ENCODE data around the gene PLEKHG1. TPM values are rescaled to one million over a fixed set of nuclear protein-coding genes. Genes with fewer than 3 reads are reported as not detected.

The PLEKHG1 gene
- polyA plus RNA-seq, 1 experiment = 0.16 TPM

GRCh38 chr6:150606168-150606591 lies 6.5 kb downstream of the PLEKHG1 start:
- no peak for TF ChIP-seq CTCF (IDR thresholded peaks at IDR 0.05; ENCODE audit: low read depth, low read length)
- CTCF ChIA-PET = no interaction called here
- POLR2A ChIA-PET = no interaction called here

GRCh38 chr6:150606647-150607328 lies 7.1 kb downstream of the PLEKHG1 start:
- Histone ChIP-seq H3K27me3 (ENCODE audit: control insufficient read depth, insufficient read depth, low read length) (peaks cover 6% of the 10 kb centered on the region), H3K27ac (ENCODE audit: low read depth, low read length) (no peak overlapping the region), H3K4me3 (ENCODE audit: low read depth, low read length) (no peak overlapping the region), H3K9me3 (ENCODE audit: control insufficient read depth, insufficient read depth, low read length) (no peaks in the 10 kb centered on the region)
- POLR2A ChIA-PET = no interaction called here
- DNase-seq (ENCODE audit: low read depth, low spot score) = no peak
- TF ChIP-seq CTCF (IDR thresholded peaks at IDR 0.05; ENCODE audit: low read depth, low read length) = no peak
- CTCF ChIA-PET = interaction anchor here (0.6 kb wide), 1 partner anchor 1158 kb away, joined by 3 read pairs; no protein-coding TSS in a partner anchor

More at GRCh38 chr6:150606168-150606591, 6.5 kb downstream of the PLEKHG1 start:
- no peak overlapping the region for H3K27ac ChIP-seq (ENCODE audit: low read depth, low read length)
- no peak for DNase-seq (ENCODE audit: low read depth, low spot score)
- no peaks in the 10 kb centered on the region for H3K9me3 ChIP-seq (ENCODE audit: control insufficient read depth, insufficient read depth, low read length)
- H3K27me3 ChIP-seq (ENCODE audit: control insufficient read depth, insufficient read depth, low read length) = peaks cover 12% of the 10 kb centered on the region
- no peak overlapping the region for H3K4me3 ChIP-seq (ENCODE audit: low read depth, low read length)

- Histone ChIP-seq H3K4me3 (ENCODE audit: low read depth, low read length) (no peak overlapping the region), H3K27ac (ENCODE audit: low read depth, low read length) (no peak overlapping the region), H3K9me3 (ENCODE audit: control insufficient read depth, insufficient read depth, low read length) (no peaks in the 10 kb centered on the region), H3K27me3 (ENCODE audit: control insufficient read depth, insufficient read depth, low read length) (peaks cover 6% of the 10 kb centered on the region)
- ChIA-PET CTCF (interaction anchor here (0.6 kb wide), 1 partner anchor 1158 kb away, joined by 3 read pairs; no protein-coding TSS in a partner anchor), POLR2A (no interaction called here)
- no peak for DNase-seq (ENCODE audit: low read depth, low spot score)
- no peak for TF ChIP-seq CTCF (IDR thresholded peaks at IDR 0.05; ENCODE audit: low read depth, low read length)
These were observed 7.6 kb downstream of the PLEKHG1 start for GRCh38 chr6:150607329-150607650.

- no peak overlapping the region for H3K27ac ChIP-seq (ENCODE audit: low read depth, low read length)
- no peak overlapping the region for H3K4me3 ChIP-seq (ENCODE audit: low read depth, low read length)
- no peak for TF ChIP-seq CTCF (IDR thresholded peaks at IDR 0.05; ENCODE audit: low read depth, low read length)
- POLR2A ChIA-PET = no interaction called here
- CTCF ChIA-PET = no interaction called here
- DNase-seq (ENCODE audit: low read depth, low spot score) = no peak
- peaks cover 8% of the 10 kb centered on the region for H3K27me3 ChIP-seq (ENCODE audit: control insufficient read depth, insufficient read depth, low read length)
- H3K9me3 ChIP-seq (ENCODE audit: control insufficient read depth, insufficient read depth, low read length) = no peaks in the 10 kb centered on the region
These were observed 10.9 kb downstream of the PLEKHG1 start for GRCh38 chr6:150610584-150610983.

GRCh38 chr6:150613269-150613668 lies 13.6 kb downstream of the PLEKHG1 start:
- CTCF ChIA-PET = no interaction called here
- DNase-seq (ENCODE audit: low read depth, low spot score) = no peak
- no peaks in the 10 kb centered on the region for H3K9me3 ChIP-seq (ENCODE audit: control insufficient read depth, insufficient read depth, low read length)
- TF ChIP-seq CTCF (IDR thresholded peaks at IDR 0.05; ENCODE audit: low read depth, low read length) = no peak
- H3K27me3 ChIP-seq (ENCODE audit: control insufficient read depth, insufficient read depth, low read length) = peaks cover 2% of the 10 kb centered on the region
- no peak overlapping the region for H3K27ac ChIP-seq (ENCODE audit: low read depth, low read length)
- no peak overlapping the region for H3K4me3 ChIP-seq (ENCODE audit: low read depth, low read length)
- POLR2A ChIA-PET = no interaction called here
